DMS153 (cell line): ENCODE data around the gene MARCHF9.
A peak's percentile ranks its signal among the peaks of the same experiment; 100 is the strongest.

ENCODE experiments used
- DNase-seq: peaks from one replicate; lab custom pipeline; 2025; lab: John Stamatoyannopoulos, UW

Gene MARCHF9

DNA sequence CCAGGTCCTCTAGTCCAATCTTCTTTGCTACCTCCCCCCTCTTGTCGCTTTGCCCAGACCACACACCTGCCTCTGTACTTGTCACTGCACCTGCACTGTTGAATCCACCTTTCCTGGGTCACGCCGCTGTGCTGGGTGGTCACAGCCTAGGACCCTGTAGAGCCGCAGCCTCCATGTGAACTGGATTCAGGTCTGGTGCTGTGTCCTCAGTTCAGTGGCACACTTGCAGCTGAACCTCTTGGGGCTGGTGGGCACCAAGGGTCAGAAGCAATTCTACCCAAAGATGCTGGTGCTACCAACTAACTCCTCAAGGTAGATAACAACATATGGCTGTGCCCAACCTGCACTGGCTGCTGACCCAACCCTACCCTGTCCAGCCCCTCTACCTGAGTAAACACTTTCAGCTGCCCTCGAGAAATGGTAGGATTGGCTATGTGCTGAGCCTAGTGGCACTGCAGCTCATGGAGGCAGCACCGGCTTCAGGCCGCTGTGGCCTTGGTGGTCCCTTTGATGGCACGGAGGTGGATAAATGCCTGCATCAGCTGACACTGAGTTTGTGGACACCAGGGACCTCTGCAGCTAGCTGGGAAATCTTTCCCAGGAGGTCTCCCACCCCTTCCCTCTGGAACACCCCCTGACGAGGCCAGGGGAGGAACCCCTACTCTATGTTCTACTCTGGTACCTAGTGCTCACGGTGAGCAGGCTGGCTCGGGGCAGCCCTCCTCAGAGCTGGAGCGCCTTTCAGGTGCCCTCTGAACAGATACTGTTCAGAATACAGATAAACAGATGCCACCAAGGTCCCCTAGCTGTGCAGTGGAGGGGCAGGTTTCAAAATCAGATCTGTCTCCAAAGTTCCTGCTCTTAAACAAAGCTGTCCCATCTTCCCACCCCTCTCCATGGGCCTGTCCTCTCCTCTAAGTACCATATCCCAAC is 30.6 kb upstream of the MARCHF9 start:
- DNase-seq, result no peak

DNA sequence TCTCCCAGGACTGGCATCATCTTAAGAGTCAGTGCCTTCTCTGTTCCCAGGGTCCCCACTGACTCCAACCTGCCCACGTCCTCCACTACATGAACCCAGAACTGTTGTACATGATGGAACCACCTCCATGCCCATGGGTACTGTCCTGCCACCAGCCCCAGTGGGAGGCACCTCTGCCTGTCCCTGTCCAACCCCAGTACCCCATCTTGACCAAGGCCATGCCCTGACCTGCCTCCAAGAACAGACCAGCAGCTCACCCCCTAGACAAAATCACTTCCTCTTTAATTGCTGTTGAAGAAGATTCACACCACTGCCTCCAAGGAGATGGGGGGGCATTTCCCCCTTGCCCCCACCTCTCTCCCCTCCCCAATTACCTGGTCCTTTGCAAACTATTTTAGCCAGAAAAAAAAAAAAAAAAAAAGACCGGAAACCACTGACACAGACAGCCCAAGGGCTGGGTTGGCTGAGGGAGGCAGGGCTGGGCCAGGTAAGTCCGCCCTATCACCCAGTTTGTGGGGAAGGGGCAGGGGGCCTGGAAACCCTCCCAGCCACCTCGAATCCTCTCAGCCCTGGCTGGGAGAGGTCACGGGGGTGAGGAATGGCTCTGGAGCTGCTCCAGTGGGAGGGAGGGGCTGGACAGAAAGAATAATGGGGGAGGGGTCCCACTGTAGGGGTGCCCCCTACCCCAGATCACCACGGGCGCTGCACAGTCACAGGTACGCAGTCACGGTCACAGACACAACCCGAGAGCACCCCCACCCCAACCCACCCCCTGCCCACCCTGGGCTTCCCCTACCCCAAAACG is 29.8 kb upstream of the MARCHF9 start:
- DNase-seq, result no peak

DNA sequence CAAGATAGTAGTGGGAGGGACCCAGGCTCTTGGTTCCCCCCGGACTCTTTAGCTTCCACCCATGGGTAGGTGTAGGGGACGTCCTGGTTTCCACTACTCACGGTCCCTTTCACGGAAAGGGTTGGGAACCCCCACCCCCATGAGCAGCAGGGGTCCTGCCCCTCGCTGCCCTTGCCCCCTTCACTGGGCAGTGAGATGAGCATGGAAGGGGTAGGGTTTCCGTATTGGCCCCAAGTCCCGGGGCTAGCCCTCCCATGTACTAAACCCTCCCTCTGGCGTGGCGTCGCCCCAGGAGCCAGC is 29.1 kb upstream of the MARCHF9 start:
- no peak for DNase-seq

DNA sequence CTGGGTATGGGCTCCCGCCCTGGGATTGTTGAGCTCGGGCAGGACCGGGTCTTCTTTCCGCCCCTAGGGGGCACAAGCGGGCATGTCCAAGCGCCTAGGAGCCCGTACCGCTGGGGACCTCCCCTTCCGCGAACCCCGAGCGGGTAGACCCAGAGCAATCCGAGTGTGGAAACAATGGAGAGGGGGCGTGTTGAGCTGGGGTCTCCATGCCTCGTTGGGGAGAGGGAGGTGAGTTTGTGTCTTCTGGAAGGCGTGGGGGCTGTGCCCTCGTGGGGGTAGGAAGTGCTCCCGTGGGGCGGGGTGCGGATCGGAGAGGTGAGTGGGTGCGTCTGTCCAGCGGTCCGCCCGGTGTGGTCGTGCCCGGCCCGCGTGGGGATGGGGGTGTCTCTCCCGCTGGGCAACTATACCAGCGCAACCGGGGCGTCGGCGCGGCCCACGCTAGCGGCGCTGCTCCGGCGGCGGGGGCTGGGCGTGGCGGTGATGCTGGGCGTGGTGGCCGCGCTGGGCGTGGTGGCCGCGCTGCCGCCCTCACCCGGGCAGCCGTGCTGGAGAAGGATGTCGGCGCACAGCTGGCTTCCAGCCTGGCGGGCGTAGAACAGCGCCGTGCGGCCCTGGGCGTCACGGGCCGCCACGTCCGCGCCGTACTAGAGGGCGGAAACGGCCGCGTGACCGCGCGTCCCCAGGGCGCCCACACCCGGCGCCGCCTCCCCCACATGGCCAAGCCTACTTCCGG is 28.6 kb upstream of the MARCHF9 start:
- DNase-seq, result peak; percentile 65

DNA sequence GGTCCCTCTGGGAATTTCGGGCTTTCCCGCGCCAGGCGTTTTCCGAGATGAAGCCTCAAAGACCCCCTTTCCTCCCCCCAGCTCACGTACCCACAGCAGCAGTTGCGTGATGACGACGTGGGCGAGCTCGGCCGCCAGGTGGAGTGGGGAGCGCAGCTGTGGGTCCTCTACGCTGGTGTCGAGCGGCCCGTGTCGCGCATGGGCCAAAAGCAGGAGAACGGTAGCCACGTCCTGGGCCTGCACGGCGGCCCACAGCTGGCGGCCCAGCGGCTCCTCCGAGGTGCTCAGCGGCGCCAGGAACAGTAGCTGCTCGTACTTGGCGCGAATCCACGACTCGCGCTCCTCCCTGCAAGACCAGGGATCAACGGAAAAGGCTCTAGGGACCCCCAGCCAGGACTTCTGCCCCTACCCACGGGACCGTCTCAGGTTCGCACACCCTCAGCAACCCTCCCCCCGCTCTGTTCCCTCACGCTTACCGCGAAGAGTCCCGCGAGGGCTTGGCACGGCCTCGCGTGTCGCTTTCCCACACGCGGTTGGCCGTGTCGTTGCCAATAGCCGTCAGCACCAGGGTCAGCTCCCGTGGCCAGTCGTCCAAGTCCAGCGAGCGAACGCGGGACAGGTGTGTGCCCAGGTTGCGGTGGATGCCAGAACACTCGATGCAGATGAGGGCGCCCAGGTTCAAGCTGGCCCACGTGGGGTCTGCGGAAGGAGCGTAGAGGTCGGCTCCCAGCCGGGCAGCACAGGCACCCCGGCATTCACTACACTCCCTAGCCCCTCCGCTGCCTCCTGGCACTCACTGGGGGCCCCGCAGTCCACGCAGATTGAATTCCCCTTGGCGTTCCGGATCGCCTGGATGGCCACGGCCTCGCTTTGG is 27.8 kb upstream of the MARCHF9 start:
- no peak for DNase-seq

DNA sequence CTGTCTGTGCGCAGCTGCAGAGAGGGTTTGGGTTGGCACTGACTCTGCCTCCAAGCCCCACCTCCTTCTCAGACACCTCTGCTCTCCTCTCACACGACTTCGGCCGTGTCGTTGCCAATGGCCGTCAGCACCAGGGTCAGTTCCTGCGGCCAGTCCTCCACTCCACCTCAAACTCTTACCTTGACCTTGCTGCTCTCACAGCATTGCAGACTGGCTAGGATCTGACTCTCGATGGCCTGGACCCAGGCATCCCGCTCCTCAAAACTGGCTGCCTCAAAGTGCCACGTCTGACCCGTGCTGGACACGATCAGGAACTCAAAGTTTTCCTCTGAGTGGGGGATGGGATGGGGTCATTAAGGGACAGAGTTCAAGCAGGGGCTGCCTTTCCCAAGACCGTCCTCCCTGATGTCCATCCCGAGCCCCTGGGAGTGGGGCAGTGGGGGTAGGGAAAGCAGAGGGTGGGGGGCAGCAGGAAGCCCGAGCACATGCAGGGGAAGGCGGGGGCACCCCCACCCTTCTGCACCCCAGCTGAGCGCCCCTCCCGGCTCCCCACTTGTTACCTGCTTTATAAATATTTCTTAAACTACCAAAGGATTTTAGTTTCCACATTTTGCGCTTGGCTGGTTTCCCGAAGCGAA is 27.0 kb upstream of the MARCHF9 start:
- no peak for DNase-seq

DNA sequence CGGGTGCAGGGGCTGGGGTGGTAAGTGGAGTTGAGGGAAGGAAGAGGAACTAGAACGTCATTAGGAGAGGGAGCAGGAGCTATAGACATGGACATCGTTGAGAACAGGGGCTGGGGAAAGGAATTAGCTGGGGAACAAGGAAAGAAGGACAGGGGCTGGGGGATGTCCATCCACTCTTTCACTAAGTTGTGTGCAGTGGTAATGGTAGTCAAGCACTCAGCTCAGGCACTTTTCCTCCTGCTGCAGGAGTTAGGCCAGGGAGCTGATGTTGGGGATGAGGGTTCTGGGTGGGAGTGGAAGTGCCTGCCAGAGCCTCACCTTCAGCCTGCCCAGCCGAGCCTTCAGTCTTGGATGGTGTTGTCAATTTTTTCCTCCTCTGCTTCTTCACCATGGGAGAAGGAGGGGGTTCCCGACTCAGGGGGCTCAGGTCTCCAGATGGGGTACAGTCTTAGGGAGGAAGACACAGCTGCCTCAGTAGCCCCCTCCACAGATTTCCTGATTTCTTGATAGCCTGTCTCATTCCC is 25.5 kb upstream of the MARCHF9 start:
- no peak for DNase-seq

DNA sequence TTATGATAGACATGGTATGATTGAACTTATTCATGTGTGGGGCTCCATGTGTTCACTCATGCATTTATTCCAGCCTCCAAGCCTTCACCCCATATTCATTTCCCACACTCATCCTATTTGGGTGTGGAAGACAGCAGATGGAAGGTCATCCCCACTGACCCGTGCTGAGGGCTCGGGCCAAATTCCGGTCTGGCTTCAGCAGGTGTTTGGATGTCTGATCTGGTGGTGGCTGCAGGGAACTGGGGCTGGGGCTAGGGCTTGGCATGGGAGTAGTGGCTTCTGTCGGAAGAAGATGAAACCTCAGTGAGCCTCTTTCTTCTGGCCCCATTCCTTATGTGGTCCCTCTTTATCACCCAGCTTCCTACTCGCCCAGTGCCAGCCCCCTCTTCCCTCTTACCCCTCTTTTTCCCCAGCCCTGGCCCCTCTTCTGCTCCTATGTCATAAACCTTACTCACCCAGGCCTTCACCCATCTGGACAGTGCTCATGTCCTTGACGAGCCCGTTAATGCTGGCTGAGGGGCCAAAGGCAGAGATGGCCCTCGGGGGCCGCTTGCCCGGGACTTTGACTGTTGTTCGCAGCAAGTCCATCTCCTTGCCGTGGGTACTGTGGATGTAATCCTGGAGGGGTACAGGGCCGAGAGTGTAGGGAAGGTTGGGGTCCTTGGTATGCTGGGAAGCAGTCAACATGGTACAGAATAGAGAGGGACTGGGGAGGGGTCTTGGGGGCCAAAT is 24.4 kb upstream of the MARCHF9 start:
- no peak for DNase-seq

DNA sequence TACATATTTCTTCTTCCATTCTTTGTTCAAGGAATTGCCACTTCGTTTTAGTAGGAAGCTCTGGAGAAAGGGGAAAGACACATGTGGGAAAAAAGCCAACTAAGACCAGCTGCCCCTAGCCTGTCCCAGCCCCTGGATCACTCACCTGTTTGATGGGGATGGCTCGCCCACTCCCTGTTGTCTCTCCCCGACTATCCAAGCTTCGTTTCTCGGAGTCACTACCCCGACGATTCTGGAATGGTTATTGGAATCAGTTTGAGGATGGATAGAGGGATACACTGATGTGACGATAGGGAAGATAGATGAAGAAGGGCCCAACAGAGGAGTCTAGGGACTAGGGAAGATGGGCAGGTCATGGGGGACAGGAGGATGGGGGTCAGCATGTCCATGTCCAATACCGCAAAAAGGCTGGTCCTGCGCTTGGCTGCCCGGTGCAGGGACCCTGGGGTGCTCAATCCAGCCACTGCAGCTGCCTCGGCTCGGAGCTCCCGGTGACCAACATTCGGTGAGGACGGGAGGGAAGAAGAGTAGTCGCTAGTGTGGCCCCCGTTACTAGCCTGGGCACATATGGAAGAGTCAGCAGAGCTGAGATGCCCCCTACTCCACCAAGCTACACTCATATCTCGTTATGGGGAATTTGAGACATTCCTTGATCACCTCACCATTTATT is 23.4 kb upstream of the MARCHF9 start:
- no peak for DNase-seq

DNA sequence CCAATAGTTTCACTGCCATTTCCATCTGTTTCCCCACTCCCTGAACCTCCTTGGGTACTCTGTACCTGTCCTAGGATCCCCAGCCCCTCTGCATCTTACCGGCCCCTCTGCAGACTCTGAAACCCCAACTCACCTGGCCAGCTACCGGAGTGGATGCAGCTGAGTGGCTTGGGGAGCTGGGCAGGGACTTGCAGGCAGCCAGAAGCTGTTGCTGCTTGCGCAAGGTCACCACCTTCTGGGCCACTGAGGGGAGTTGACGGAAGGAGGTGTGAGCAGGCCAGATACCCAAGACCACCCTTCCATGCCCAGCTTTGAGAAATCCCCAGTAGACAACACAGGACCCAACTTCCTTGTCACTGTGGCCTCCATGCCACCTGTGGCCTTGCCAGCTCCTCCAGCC is 22.6 kb upstream of the MARCHF9 start:
- no peak for DNase-seq

DNA sequence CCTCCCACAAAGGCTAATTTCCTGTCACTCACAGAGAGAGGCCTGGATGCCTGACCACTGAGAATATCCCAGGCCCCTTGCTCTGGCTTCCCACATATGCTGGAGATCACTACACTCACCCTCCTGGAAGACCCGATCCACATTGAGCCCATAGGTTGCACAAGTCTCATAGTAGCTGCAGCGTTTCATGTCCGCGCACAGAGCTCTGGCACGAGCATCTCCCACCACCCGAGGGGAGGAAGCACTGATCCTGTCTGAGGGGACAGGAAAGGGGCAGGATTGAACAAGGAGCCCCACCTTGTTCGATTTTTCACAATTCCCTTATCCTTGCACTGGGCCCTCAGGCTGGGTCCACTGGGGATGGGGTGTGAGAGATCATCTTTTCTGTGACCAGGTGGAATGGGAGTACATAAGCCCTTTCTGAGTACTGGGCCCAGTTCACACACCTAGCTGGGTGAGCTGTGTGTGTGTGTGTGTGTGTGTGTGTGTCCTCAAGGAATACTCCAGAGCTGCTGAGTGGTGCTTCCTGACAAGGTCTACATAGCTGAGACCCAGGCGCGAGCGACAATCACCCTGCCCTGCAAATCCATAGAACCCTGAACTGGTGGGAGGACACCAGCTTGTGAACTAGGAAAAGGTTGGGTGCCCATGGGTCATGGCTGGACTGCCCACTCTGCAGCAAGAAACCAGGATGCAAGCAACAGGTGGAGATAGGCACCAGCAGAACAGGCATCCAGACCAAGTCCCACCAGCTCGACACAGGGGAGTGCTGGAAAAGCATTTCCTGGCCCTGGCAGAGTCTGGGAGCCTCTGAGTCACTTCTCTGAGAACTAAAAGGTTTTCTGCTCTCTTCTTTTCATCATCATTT is 21.9 kb upstream of the MARCHF9 start:
- no peak for DNase-seq

DNA sequence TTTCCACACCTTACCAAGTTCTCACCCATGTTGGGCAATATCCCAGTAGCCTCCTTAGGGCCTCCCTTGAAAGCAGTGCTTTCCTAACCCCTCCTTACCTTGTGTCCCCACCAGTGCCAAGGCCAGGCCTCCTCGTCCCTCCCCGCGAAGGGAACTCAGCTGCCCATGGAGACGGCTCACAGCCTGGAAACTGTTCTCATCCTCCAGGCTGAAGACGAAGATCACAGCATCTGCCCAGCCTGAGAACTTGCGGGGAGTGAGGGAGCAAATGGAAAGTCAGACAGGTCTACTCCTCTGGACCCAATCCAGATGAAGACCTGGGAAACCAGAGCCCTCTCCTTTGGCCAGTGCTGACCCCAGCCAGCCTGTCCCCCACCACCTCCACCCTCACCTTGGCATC is 21.0 kb upstream of the MARCHF9 start:
- DNase-seq, result no peak

DNA sequence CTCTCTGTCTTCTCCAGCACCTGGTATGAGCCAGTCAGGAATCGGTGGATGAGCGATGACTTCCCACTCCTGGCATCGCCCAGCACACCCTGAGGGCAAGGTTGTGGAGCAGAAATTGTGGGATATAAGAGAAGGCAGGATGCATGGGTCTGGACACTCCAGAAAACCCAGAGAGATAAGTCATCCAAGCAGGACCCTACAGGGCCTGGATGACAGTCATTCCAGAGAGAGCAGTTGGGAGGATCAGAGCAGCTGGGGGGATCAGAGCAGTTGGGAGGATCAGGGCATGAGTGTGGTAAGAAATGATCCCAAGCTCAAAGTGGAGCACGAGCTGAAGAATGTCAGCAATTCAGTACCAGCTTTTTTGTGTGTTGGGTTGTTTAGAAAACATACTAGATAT is 20.3 kb upstream of the MARCHF9 start:
- DNase-seq, result no peak

DNA sequence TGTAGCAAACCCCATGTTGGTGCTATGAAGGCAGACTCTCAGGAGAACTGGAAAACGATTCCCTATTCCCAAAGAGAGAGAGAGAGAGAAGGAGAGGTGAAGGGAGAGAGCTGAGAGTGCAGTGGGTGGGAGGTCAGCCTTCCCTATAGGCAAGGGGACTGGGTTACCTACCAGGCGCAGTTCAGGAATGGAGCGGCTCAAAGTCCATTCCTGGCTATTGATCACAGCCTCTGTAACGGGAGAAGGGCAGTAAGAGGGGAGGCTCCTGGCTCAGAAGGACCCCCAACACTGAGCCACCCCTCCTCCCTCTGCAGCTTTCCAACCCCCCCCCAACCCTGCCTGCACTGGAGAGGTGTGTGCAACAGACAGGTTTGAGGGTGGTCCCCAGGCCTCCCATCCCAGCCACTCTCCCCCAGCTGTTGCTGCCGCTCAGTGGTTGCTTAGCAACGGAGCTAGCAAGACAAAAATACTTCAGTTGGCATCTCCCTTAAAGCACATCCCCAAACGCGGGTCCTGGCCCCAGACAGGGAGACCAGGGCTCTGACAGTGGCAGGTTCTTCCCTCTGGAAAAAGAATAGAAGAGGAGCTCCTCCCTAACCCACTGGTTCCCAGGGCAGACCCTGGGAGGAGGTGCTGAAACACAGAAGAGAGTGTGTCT is 19.6 kb upstream of the MARCHF9 start:
- no peak for DNase-seq

DNA sequence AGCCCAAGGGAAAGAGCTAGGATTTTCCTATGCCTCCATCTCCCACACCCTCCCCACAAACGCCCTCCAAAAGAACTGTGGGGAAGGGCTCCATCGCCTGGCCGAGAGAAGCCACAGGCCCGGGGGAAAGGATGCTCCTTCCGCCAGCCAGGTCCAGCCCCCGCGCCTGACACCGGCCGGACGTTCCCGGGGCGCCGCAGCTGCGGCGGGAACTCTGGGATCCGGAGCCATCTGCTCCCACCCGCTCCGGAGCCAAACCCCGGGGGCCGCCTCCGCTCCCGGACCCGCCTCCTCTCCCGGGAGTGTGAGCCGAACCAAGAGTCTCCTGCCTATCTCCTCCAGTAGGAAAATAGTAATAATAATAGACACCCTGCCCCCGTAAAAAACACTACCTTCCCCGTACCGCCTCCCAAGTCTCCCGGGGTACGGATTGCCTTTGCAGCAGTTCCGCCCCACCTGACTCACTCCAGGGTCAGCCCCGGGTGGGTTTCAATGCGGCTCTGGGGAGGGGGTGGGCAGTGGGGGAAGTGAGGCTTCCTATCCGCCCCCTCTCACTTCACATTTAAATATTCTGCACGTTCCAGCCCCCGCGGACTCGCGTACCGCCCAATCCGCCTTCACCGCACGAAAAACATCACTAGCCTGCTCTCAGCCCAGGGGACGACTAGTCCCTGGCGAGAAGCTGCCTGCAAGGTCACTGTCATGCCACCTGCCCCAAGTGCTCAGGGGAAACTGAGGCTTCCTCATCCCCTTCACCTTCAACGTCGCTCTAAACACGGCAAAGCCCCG is 18.8 kb upstream of the MARCHF9 start:
- no peak for DNase-seq

DNA sequence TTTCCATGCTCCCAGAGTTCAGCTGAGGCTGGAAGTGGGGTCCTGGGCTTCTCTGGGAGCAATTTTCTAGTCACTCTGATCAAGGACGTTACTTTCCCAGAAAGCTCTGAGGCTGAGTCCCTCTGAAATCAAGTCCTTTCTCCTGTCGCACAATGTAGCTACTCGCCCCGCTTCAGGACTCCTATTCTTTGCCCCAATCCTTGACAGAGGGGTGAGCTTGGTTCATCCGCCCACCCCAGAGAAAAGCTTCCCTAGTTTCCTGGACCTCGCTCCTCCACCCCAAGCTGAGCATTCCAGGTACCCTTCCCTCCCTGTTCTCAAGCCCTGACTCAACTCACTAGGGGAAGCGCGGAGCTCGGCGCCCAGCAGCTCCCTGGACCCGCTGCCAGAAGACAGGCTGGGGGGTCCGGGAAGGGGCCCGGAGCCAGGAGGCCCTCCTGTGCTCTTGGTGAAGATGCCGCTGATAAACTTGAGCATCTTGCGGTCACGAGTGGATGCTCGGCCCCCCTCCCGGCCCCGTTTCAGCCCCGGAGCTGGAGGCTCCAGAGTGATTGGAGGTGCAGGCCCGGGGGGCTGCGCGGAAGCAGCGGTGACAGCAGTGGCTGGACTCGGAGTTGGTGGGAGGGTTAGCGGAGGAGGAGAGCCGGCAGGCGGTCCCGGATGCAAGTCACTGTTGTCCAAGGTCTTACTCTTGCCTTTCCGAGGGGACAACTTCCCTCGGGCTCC is 18.0 kb upstream of the MARCHF9 start:
- no peak for DNase-seq
